K562 (cell line): ENCODE measurements around the gene APCDD1L. TPM values are rescaled to one million over a fixed set of nuclear protein-coding genes. Genes with fewer than 3 reads are reported as not detected.

Source experiments
- ATAC-seq: fragments of 200-7000 bp; cut with Tn5 transposase; 3 replicates; pipeline ENCODE4 v1.9.1; 2020; ENCODE audit warnings: moderate library complexity
- BruUV-seq: library from RNA; stranded (reverse); fragments of 400-500 nt; replicated peaks from 2 replicates; lab custom pipeline; 2021; lab: Mats Ljungman, UMichigan
- CTCF ChIA-PET: fragments of 300-600 bp; formaldehyde crosslinking; extraction: SDS; loops from one replicate; lab custom pipeline; 2021; ENCODE audit warnings: low intra/inter-chr PET ratio; lab: Yijun Ruan, JAX
- POLR2A ChIA-PET: fragments of 300-600, 350-650 bp; sonication (Branson Sonifier 250); formaldehyde crosslinking; extraction: SDS; loops from one replicate; lab custom pipeline; 2021; ENCODE audit warnings: antibody characterized with exemption, inconsistent platforms; lab: Yijun Ruan, JAX
- DNase-seq, 4 experiments: peaks; one replicate each; pipeline versions ENCODE4 v3.0.0 to v3.0.0-alpha.2; 2011 to 2018; ENCODE audit warnings: low spot score in 3 of 4, mixed read lengths in 3 of 4; ENCODE audit errors: extremely low read depth in 1 of 4
- FAIRE-seq: peaks from 2 replicates; lab custom pipeline; 2011; peaks lifted over from hg19 to GRCh38; lab: Jason Lieb, UNC
- H2AFZ ChIP-seq: 2 replicates; pipeline ENCODE4 v1.6.0; 2011; ENCODE audit warnings: low read depth, low read length, control low read depth, inconsistent platforms
- H3K27ac ChIP-seq: fragments of 200-600 bp; 3 replicates; pipeline ENCODE4 v1.8.0; 2011; ENCODE audit warnings: low read depth, mild to moderate bottlenecking, control low read depth, inconsistent platforms, low read length, moderate library complexity, mixed read lengths; ENCODE audit errors: extremely low read depth
- H3K27me3 ChIP-seq, 2 experiments: fragments of 300-600 bp in 1 of 2; 2 replicates in 1 of 2; 3 replicates in 1 of 2; pipeline versions ENCODE4 v1.6.0 to v1.8.0; 2011; ENCODE audit warnings: inconsistent platforms in 2 of 2, low read length in 2 of 2, mild to moderate bottlenecking in 1 of 2, mixed read lengths in 1 of 2, moderate library complexity in 1 of 2; ENCODE audit not compliant: control insufficient read depth in 2 of 2, insufficient read depth in 2 of 2
- H3K36me3 ChIP-seq: fragments of 300-600 bp; 3 replicates; pipeline ENCODE4 v1.8.0; 2011; ENCODE audit warnings: mild to moderate bottlenecking, low read length, inconsistent platforms; ENCODE audit not compliant: control insufficient read depth, insufficient read depth
- H3K4me1 ChIP-seq, 2 experiments: fragments of 200-600 bp in 1 of 2; replicated peaks in 1 of 2; 2 replicates in 1 of 2; 3 replicates in 1 of 2; pipeline versions ENCODE4 v1.5.1 to v1.8.0; 2011; ENCODE audit warnings: inconsistent platforms in 2 of 2, low read length in 2 of 2, mild to moderate bottlenecking in 1 of 2, mixed read lengths in 1 of 2, moderate library complexity in 1 of 2; ENCODE audit not compliant: control insufficient read depth in 2 of 2, insufficient read depth in 2 of 2
- H3K4me2 ChIP-seq: 2 replicates; pipeline ENCODE4 v1.6.1; 2011; ENCODE audit warnings: low read length, control low read depth, inconsistent platforms, mixed read lengths; ENCODE audit not compliant: insufficient read depth
- H3K4me3 ChIP-seq: fragments of 200-600 bp; sonication (generic), shearing (Covaris generic); 2 replicates; pipeline ENCODE4 v1.5.1; 2016; ENCODE audit warnings: control low read depth, inconsistent platforms
- H3K79me2 ChIP-seq: fragments of 200-600 bp; 3 replicates; pipeline ENCODE4 v1.8.0; 2011; ENCODE audit warnings: low read length, inconsistent platforms; ENCODE audit not compliant: control insufficient read depth, insufficient read depth
- H3K9ac ChIP-seq, 2 experiments: 2 replicates each; pipeline versions ENCODE4 v1.6.0 to v1.6.1; 2011; ENCODE audit warnings: low read depth in 2 of 2, low read length in 2 of 2, control low read depth in 1 of 2, inconsistent platforms in 1 of 2, mild to moderate bottlenecking in 1 of 2, mixed read lengths in 1 of 2; ENCODE audit not compliant: insufficient read depth in 1 of 2
- H3K9me1 ChIP-seq: one replicate; pipeline ENCODE4 v1.6.0; 2011; ENCODE audit warnings: inconsistent platforms, mild to moderate bottlenecking, low read length, moderate library complexity; ENCODE audit not compliant: control insufficient read depth, insufficient read depth
- H3K9me3 ChIP-seq: replicated peaks from 2 replicates; pipeline ENCODE4 v1.5.1; 2011; ENCODE audit warnings: low read depth, low read length, inconsistent platforms; ENCODE audit not compliant: control insufficient read depth, insufficient read depth
- H4K20me1 ChIP-seq: replicated peaks from 2 replicates; pipeline ENCODE4 v1.6.1; 2011; ENCODE audit warnings: low read length, inconsistent platforms, mixed read lengths; ENCODE audit not compliant: control insufficient read depth, insufficient read depth
- ILK ChIP-seq: fragments of 450-650 bp; IDR thresholded peaks from 2 replicates; pipeline ENCODE4 v1.6.1; 2016; ENCODE audit warnings: missing genetic modification characterization, low read depth, mild to moderate bottlenecking, missing compliant biosample characterization, moderate library complexity, borderline replicate concordance
- RBM39 ChIP-seq: fragments of 200-400 bp; formaldehyde crosslinking; optimal IDR thresholded peaks from 2 replicates; pipeline ENCODE3; 2018; ENCODE audit warnings: low read depth, low read length
- TBL1XR1 ChIP-seq, 2 experiments: IDR thresholded peaks; 2 replicates each; pipeline ENCODE4 v1.6.1; 2012; ENCODE audit warnings: improper control_type of control experiment in 2 of 2, low read length in 2 of 2, mild to moderate bottlenecking in 1 of 2
- TCF3 ChIP-seq: sonication (generic); formaldehyde crosslinking; IDR thresholded peaks from 2 replicates; pipeline ENCODE4 v1.4.0; 2020; ENCODE audit warnings: mild to moderate bottlenecking, missing genetic modification reagents
- WGBS: fragments of 100-300 bp; shearing (Covaris generic); methylation state at CpG from one replicate; pipeline ENCODE4 v1.1.6; 2016; ENCODE audit warnings: low coverage, mixed read lengths; ENCODE audit not compliant: insufficient coverage; ENCODE audit errors: missing lambda C conversion rate; 5-methylcytosine and 5-hydroxymethylcytosine counted together
- in situ Hi-C: fragments of 300-500 bp; cut with MboI; formaldehyde crosslinking; loops from 4 replicates; pipeline ENCODE4 v1.15.0; 2018; ENCODE audit warnings: inconsistent platforms, mixed read lengths
- intact Hi-C: fragments of 100-400 bp; cut with micrococcal nuclease; formaldehyde crosslinking; loops from 2 replicates; pipeline ENCODE4 v1.14.2; 2022
- polyA plus RNA-seq, 8 experiments: library from polyadenylated mRNA; depleted of rRNA in 4 of 8; stranded (reverse) in 5 of 8; unstranded in 3 of 8; fragments of >200 nt; fragmentation: Nextera tagmentation in 2 of 8; fragmentation: Illumina TruSeq in 1 of 8; extraction: Ambion mirVana in 2 of 8; extraction: Trizol in 1 of 8; gene quantifications; 2 replicates each; pipeline versions ENCODE4 v1.2.1 to v1.2.3, GENCODE V29; 2011 to 2014; ENCODE audit warnings: inconsistent platforms in 1 of 8, missing spikeins in 1 of 8
- total RNA-seq, 7 experiments: library from RNA; depleted of rRNA in 6 of 7; stranded (reverse); fragments of >200 nt in 6 of 7; fragmentation: Illumina TruSeq in 2 of 7; extraction: Trizol in 2 of 7; gene quantifications; 2 replicates each; pipeline versions ENCODE4 v1.2.1 to v1.2.3, GENCODE V29; 2011 to 2021; ENCODE audit warnings: low replicate concordance in 1 of 7
- TF ChIP-seq, protein P1 (sequence below): fragments of 200-800 bp; sonication (Bioruptor generic); IDR thresholded peaks from 2 replicates; pipeline ENCODE4 v1.6.1; 2016; ENCODE audit warnings: missing genetic modification characterization, missing compliant biosample characterization
- TF ChIP-seq, protein P2 (sequence below): fragments of 450-650 bp; IDR thresholded peaks from 2 replicates; pipeline ENCODE4 v1.7.0; 2016; ENCODE audit warnings: borderline replicate concordance

The APCDD1L gene
- total and polyA plus RNA-seq, 9 of the 15 experiments (the other 6 are each of a cell fraction or from before 2014, with no cell fraction given): not detected

GRCh38 chr20:58518896-58519593, 3.8 kb upstream of the APCDD1L start (continued):
- TF ChIP-seq, protein P1, sequence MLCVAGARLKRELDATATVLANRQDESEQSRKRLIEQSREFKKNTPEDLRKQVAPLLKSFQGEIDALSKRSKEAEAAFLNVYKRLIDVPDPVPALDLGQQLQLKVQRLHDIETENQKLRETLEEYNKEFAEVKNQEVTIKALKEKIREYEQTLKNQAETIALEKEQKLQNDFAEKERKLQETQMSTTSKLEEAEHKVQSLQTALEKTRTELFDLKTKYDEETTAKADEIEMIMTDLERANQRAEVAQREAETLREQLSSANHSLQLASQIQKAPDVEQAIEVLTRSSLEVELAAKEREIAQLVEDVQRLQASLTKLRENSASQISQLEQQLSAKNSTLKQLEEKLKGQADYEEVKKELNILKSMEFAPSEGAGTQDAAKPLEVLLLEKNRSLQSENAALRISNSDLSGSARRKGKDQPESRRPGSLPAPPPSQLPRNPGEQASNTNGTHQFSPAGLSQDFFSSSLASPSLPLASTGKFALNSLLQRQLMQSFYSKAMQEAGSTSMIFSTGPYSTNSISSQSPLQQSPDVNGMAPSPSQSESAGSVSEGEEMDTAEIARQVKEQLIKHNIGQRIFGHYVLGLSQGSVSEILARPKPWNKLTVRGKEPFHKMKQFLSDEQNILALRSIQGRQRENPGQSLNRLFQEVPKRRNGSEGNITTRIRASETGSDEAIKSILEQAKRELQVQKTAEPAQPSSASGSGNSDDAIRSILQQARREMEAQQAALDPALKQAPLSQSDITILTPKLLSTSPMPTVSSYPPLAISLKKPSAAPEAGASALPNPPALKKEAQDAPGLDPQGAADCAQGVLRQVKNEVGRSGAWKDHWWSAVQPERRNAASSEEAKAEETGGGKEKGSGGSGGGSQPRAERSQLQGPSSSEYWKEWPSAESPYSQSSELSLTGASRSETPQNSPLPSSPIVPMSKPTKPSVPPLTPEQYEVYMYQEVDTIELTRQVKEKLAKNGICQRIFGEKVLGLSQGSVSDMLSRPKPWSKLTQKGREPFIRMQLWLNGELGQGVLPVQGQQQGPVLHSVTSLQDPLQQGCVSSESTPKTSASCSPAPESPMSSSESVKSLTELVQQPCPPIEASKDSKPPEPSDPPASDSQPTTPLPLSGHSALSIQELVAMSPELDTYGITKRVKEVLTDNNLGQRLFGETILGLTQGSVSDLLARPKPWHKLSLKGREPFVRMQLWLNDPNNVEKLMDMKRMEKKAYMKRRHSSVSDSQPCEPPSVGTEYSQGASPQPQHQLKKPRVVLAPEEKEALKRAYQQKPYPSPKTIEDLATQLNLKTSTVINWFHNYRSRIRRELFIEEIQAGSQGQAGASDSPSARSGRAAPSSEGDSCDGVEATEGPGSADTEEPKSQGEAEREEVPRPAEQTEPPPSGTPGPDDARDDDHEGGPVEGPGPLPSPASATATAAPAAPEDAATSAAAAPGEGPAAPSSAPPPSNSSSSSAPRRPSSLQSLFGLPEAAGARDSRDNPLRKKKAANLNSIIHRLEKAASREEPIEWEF: no peak
- no peak for TF ChIP-seq TBL1XR1 (IDR thresholded peaks at IDR 0.05; ENCODE audit: low read length in 2 of 2)
- no peak for TF ChIP-seq TCF3 (CRISPR knock-in tag)
- no peak for TF ChIP-seq RBM39

DNA sequence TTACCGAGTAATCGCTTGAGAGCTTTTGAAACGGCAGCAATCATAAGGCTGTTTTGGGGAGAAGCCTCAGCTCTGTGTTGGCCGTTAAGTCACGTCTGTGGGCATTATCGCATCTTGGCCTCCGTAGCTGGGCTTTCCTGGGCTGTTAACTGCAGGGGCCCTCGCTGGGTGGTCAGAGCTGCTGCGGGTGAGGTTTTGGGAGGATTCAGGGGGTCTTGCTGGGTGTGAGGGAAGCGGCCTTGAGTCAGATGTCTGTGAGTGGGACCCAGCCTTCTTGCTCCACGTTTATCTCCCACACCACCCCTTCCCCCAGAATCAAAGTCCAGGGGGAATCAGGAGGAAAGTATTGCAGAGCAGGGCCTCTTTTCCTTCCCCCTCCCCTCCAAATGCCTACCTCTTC, 3.2 kb upstream of the APCDD1L start:
- H3K9me3 ChIP-seq: no peaks in the 10 kb centered on the region
- no peak overlapping the region for H3K27ac ChIP-seq
- ChIA-PET POLR2A (no interaction called here), CTCF (no interaction called here)
- DNase-seq (no peak), ATAC-seq (no peak), FAIRE-seq (no peak)
- no peak overlapping the region for H2AFZ ChIP-seq
- no peaks in the 10 kb centered on the region for H3K9me1 ChIP-seq
- H3K9ac ChIP-seq: no peak overlapping the region
- no TSS peak for BruUV-seq
- no peak overlapping the region for H3K4me3 ChIP-seq
- in situ Hi-C loops: no loop called here
- H4K20me1 ChIP-seq: no peaks in the 10 kb centered on the region
- no peaks in the 10 kb centered on the region for H3K79me2 ChIP-seq
- no peak overlapping the region for H3K4me2 ChIP-seq
- peaks cover 0 to 15% of the 10 kb centered on the region in 2 experiments; a peak in 2 of 5 replicates for H3K4me1 ChIP-seq
- TF ChIP-seq ILK (tag): no peak
- TF ChIP-seq, protein P2, sequence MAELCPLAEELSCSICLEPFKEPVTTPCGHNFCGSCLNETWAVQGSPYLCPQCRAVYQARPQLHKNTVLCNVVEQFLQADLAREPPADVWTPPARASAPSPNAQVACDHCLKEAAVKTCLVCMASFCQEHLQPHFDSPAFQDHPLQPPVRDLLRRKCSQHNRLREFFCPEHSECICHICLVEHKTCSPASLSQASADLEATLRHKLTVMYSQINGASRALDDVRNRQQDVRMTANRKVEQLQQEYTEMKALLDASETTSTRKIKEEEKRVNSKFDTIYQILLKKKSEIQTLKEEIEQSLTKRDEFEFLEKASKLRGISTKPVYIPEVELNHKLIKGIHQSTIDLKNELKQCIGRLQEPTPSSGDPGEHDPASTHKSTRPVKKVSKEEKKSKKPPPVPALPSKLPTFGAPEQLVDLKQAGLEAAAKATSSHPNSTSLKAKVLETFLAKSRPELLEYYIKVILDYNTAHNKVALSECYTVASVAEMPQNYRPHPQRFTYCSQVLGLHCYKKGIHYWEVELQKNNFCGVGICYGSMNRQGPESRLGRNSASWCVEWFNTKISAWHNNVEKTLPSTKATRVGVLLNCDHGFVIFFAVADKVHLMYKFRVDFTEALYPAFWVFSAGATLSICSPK: no peak
- TF ChIP-seq, all 486 proteins: peak for 0
- intact Hi-C loops: no loop called here
- WGBS: 3% methylated on average over 11 of the region's 11 CpGs
- no peaks in the 10 kb centered on the region for H3K36me3 ChIP-seq
- H3K27me3 ChIP-seq: peaks cover 27 to 61% of the 10 kb centered on the region in 2 experiments; a peak in 4 of 5 replicates
